Esophagus muscularis mucosa (tissue), 4 donors: Measurements from ENCODE around the gene ADGRG1.

ENCODE experiments used
- CTCF ChIP-seq, 3 experiments: fragments of 200-600 bp in 2 of 3; fragments of 450-650 bp in 1 of 3; sonication (generic) in 2 of 3; IDR thresholded peaks; one replicate each; pipeline ENCODE4 v1.5.1; 2017 to 2019; ENCODE audit warnings: antibody characterized with exemption in 3 of 3, mild to moderate bottlenecking in 2 of 3, moderate library complexity in 1 of 3
- EP300 ChIP-seq: sonication (generic); formaldehyde crosslinking; IDR thresholded peaks from one replicate; pipeline ENCODE4 v1.6.1; 2017; ENCODE audit warnings: antibody characterized with exemption
- POLR2A ChIP-seq: fragments of 450-650 bp; IDR thresholded peaks from one replicate; pipeline ENCODE4 v1.6.1; 2017; ENCODE audit warnings: antibody characterized with exemption, moderate library complexity, mild to moderate bottlenecking, low read depth
- POLR2AphosphoS5 ChIP-seq, 2 donors: sonication (generic); formaldehyde crosslinking; IDR thresholded peaks; one replicate each; pipeline ENCODE4 v1.6.1; 2017; ENCODE audit warnings: antibody characterized with exemption in 2 of 2

GRCh38 chr16:57698812-57699405 lies 70.5 kb downstream of the ADGRG1 start:
- no peak for TF ChIP-seq CTCF (IDR thresholded peaks at IDR 0.05)
- TF ChIP-seq POLR2AphosphoS5 (IDR thresholded peaks at IDR 0.05), result no peak
- TF ChIP-seq EP300, result no peak
- no peak for TF ChIP-seq POLR2A
